Hematopoietic multipotent progenitor cell (in vitro differentiated cells): ENCODE data around the gene EPO. TPM values are rescaled to one million over a fixed set of nuclear protein-coding genes. Genes with fewer than 3 reads are reported as not detected.

Experiments
- DNase-seq, 3 donors: peaks; one replicate each; pipeline ENCODE4 v3.0.0-alpha.2; 2011 to 2015; ENCODE audit warnings: low read depth in 2 of 3, low spot score in 2 of 3
- total RNA-seq: library from RNA; depleted of rRNA; stranded (reverse); fragments of >200 nt; gene quantifications from one replicate; pipeline ENCODE4 v1.2.3, GENCODE V29; 2012

Gene EPO
- total RNA-seq, 1 donor: not detected

DNA sequence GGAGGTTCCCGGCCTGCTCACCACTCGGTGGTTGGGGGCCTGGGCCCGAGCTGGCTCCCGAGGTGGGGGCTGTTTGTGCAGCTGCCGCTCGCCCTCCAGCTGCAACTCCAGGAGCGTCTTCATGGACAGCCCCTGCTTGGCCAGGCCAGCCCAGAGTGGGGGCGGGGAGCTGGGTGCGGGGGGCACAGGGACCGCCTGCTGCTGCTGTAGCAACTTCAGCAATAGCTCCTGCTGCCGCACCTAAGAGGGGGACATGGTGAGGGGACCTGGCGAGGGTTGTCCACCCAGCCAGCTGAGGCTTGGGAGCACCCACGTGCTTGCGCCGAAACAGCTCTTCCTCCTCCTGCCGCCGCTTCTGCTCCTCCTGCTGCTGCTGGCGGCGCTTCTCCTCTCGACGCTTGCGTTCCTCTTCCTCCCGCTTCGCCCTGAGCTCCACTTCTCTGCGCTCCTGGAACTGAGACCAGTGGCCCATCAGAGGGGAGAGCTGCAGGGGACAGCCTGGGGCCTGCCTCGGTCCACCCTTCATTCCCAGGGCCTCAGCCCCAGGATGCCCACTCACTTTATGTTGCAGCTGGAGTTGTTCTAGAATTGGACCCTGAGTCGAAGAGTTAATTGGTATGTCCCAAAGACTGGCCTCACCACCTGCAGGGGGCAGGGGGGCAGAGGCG lies 37.1 kb upstream of the EPO start:
- DNase-seq: no peak

DNA sequence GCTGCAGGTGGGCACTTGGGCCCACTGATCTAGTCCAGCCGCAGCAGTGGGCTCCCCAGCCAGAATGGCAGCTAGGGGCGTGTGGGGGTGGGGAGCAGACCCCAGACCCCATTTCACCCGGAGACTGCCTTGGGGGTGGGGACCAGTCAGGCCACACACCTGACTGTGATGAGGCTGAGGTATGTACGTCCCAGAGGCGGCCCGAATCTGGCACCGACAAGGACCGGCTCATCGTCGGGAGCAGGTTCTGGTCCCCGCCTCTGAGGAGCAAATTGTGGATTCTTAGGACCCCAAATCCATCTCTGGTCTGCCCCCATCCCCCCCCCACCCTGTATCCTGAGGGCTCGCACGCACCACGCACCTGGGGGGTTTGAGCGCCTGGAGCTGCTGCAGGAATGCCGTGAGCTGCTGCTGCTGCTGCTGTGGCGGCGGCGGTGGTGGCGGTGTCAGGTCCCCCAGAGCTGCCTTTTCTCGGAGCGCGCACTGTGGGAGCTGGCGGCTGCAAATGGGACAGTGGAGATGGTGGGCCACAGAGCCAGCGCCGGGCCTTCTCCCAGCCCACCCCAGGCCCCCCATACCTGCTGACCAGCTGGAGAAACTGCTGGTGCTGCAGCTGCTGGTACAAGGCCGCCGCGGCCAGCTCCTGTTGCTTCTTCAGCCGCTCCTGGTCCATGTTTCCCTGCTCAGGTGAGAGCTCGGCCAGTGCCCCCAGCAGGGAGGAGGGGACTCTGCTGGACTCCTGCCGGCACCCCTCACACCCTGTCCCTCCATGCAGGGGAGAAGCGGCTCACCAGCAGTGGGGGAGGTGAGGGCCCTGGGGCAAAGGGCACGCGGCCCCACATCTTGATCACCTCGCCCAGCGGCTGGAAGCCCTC lies 36.4 kb upstream of the EPO start:
- DNase-seq: no peak

GRCh38 chr7:100684534-100685042 lies 35.7 kb upstream of the EPO start:
- no peak for DNase-seq

DNA sequence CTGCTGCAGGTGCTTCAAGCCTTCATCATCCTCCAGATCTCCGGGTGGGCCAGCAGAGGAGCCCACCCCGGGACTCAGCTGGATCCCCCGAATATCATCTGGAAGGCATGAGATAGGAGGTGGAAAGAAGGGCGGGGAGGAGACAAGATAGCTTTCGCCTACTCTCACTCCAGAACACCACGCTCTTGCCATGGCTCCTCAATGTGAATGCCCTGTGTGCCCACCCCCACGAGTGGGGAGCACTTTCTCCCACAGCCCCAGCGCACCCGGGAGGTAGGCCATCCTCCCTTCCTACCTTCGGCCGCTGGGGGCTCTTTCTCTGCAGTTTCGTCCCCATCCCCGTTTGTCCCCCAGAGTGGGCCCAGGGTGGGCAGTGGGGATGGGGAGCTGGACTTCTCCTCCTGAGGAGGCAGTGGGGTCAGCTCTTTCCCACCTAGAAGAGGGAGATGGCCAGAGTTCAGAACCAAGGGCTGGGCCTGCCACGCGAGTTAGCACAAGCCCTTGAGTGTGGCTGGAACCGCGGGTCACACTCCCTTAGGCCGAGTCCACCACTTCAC lies 35.1 kb upstream of the EPO start:
- DNase-seq: no peak

DNA sequence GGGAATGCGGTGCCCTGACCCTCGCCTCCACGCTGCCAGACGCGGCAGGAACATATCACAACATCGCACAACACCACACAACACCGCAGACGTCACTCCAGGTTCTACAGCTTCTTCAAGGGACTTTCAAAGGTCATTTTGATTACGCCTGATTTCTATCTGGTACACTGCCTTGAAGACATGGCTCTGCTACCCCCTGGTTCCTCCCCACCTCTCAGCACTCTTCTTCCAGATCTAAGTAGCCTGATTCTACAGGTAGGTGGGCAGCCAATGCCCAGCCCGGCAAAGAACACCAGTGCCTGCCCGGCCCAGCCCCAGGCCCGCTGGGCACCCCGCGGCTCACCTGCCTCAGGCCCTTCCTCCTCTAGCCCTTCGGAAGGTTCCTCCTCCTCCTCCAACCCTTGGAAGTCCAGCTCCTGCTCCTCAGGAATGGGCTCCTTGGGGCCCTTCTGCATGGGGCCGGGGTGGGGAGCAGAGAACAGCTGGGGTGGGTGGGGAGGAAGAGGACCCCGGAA lies 34.6 kb upstream of the EPO start:
- DNase-seq: no peak

- no peak for DNase-seq
Measured at GRCh38 chr7:100686201-100686821, 34.0 kb upstream of the EPO start.

- DNase-seq: no peak
Measured at GRCh38 chr7:100686822-100687211, 33.5 kb upstream of the EPO start.

DNA sequence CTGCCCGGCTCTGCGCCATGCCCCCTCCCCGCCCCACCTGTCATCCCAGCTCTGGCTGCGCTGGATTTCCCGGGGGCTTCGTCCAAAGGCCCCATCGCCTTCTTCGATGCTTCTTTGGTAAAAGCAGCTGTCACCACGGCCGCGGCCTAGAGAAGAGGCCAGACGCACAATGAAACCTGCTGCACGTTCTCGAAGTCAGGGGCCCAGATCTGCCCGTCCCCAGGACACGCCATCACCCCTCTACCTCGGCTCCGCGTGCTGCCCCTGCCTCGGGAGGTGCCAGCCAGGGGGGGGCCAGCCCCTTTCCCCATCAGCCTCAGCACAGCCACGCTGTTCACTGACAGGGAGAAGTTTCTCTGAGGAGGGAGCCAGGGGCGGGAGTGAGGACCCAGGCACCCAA lies 33.0 kb upstream of the EPO start:
- no peak for DNase-seq

GRCh38 chr7:100687751-100688300 lies 32.4 kb upstream of the EPO start:
- no peak for DNase-seq

GRCh38 chr7:100688326-100688860 lies 31.9 kb upstream of the EPO start:
- no peak for DNase-seq

DNA sequence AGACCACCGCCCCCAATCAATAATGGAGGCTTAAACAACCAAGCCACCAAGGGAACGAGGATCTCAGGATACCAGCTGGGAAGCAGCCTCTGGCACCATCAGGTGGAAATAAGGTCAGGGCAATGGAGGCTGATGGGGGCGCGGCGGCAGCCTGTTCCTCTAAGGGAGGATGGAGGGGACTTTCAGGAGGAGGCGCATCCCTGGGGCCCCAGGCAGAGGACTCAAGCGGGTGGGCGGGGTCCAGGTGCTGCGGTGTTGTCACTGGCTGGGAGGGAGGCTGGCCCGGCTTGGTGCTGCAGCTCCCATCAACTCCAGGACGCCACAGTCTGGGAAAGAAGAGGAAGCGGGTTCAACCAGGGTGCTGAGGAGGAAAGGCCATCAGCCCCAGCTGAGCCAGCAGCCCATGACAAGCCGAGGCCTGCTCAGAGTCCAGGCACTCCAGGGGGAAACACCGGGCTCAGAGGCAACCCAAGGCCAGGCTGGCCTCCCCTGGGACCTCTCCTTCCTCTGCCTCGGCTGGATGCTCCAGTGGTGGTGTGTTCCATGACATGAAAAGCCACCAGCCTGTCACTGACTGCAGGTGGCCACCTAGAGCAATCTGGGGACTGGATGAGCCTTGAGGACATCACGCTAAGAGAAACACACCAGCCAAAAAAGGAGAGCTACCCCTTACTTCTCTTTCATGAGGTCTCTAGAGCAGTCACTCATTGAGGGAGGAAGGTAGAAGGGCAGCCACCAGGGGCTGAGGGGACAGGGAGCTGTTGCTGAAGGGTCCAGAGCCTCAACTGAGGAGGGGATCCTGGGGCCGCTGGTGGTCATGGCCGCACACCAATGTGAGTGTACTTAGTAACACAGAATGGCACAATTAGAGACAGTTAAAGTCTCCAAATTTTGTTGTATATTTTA lies 30.8 kb upstream of the EPO start:
- no peak for DNase-seq

GRCh38 chr7:100691676-100692577 lies 28.3 kb upstream of the EPO start:
- peak; percentile 68 to 89 (median 75) for DNase-seq

- DNase-seq: no peak
Measured at GRCh38 chr7:100692578-100692961, 27.7 kb upstream of the EPO start.

DNA sequence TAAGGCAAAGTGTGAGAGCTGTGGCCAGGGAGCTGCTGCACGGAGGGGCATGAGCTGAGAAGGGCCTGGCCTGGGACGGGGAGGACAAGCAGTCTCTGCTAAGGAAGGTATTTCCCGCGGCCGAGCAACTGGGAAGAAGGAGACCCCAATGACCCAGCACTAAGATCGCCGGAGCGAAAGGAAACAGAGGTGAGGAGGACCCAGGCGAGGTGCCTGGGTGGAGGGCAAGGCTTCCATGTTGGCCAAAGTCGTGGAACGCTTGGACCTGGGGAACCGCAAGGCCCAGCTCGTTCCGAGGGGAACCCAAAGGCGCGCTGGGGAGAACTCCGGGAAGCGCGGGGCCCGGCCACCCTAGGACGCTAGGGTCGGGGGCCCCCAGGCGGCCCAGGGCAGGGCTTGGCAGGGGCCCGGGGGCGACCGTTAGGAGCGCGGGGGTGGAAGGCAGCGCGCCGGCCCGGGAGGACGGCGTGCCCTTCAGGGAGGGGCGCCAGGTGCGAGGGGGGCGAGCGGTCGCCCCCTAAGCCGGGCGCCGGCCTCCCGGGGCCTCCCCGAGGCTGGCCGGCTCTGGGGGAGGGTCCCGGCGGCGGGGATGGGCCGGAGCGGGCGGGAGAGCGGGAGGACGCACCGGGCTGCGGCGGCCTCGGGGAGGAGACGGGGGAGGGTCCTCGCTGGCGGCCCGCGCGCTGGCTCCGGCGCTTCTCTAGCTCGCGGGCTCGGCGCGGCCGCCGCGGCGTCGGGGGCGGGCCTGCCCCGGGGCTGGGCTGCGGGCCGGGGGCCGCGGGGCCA lies 26.8 kb upstream of the EPO start:
- DNase-seq: no peak

DNA sequence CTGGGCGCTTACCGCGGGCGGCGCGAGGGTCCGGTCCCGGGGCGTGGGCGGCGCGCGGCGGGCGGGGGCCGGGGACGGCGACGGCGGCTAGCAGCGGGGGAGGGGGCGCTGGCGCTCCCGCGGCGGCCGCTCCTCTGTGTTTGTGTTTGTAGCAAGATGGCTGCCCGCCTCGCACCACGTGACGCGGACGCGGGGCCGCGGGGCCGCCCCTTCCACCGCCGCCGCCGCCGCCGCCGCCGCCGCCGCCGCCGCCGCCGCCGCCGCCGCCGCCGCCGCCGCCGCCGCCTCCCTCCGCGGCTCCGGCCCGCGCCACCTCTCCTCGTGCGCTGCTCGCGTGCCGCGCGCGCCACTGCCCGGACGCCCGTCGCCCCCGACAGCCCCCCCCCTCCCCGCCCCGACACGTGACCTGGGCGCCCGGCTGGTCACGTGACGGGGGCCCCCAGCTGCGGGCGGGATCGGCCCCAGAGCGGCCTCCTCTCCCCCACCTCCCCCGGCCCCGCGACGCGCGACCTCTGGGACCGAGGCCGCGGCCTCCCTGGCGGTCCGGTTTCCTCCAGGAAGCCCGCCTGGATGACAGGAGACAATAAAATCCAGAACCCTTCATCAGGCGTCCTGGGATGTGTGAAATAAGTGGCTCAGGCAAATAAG lies 26.0 kb upstream of the EPO start, which contains the start of gene GIGYF1:
Gene GIGYF1, minus strand, starts transcription at position 153 of the 648 bp plus-strand sequence. CDS start 6,012 bp downstream, outside the sequence.
- peak; percentile 41 to 72 (median 65) for DNase-seq

DNA sequence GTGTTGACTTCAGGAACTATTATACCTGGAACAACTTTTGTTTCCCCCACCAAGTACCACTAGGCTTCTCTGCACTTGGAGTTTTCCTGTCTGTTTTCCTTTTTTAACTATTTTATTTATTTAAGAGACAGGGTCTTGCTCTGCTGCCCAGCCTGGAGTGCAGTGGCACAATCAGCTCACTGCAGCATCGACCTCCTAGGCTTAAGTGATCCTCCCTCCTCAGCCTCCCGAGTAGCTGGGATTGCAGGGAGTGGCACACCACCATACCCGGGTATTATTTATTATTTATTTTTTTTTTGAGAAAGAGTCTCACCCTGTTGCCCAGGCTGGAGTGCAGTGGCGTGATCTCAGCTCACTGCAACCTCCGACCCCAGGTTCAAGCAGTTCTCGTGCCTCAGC lies 24.1 kb upstream of the EPO start:
- no peak for DNase-seq

- no peak for DNase-seq
Measured at GRCh38 chr7:100699018-100699417, 21.2 kb upstream of the EPO start.
